ENCODE results near the gene RRP1B.

GRCh38 chr21:43701936-43702784 lies 42.8 kb downstream of the RRP1B start:
- TF ChIP-seq CTCF (IDR thresholded peaks at IDR 0.05) (no peak), EZH2phosphoT487 (IDR thresholded peaks at IDR 0.05) (no peak), EZH2 (IDR thresholded peaks at IDR 0.05) (no peak)

Data from neural progenitor cell (in vitro differentiated cells).